ENCODE data around the gene HECTD1. TPM values are rescaled to one million over a fixed set of nuclear protein-coding genes. Genes with fewer than 3 reads are reported as not detected.

Gene HECTD1
- total and polyA plus RNA-seq, 9 of the 15 experiments (the other 6 are each of a cell fraction or from before 2014, with no cell fraction given): 27.9 to 111 (median 78.1) TPM

- TF ChIP-seq SNAPC5 (CRISPR knock-in tag; IDR thresholded peaks at IDR 0.05): no peak
- TF ChIP-seq ZNF436 (CRISPR knock-in tag; IDR thresholded peaks at IDR 0.05): no peak
- TF ChIP-seq ZHX1 (conservative IDR thresholded peaks at IDR 0.05; ENCODE audit: low read length): no peak
- TF ChIP-seq RBBP5 (IDR thresholded peaks at IDR 0.05; ENCODE audit: borderline replicate concordance, insufficient read depth, low read length, poor library complexity, severe bottlenecking): peak; percentile 82
- TF ChIP-seq MYNN (IDR thresholded peaks at IDR 0.05): no peak
- TF ChIP-seq MYNN (CRISPR knock-in tag; IDR thresholded peaks at IDR 0.05): peak; percentile 47; the same call in 1 of the 2 replicates
- TF ChIP-seq KAT2B (IDR thresholded peaks at IDR 0.05; ENCODE audit: low read depth, low read length): no peak
- TF ChIP-seq ZNF668 (CRISPR knock-in tag; IDR thresholded peaks at IDR 0.05): no peak
- TF ChIP-seq NFRKB (IDR thresholded peaks at IDR 0.05; ENCODE audit: low read depth): peak; percentile 15; the same call in 1 of the 2 replicates
- no peak for TF ChIP-seq POU5F1 (IDR thresholded peaks at IDR 0.05; ENCODE audit: borderline replicate concordance, low read depth, low read length, partially characterized antibody)
- TF ChIP-seq HNRNPUL1 (IDR thresholded peaks at IDR 0.05; ENCODE audit: low read length): no peak
- TF ChIP-seq GATA2 (CRISPR knock-in tag; IDR thresholded peaks at IDR 0.05): no peak
- TF ChIP-seq PHF8 (IDR thresholded peaks at IDR 0.05; ENCODE audit: borderline replicate concordance, low read length): peak; percentile 65
- no peak for TF ChIP-seq ZNF75A (CRISPR knock-in tag; IDR thresholded peaks at IDR 0.05)
- TF ChIP-seq, protein P1, sequence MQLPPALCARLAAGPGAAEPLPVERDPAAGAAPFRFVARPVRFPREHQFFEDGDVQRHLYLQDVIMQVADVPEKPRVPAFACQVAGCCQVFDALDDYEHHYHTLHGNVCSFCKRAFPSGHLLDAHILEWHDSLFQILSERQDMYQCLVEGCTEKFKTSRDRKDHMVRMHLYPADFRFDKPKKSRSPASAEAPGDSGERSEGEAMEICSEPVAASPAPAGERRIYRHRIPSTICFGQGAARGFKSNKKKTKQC (CRISPR knock-in tag; IDR thresholded peaks at IDR 0.05): peak; percentile 31; the same call in 1 of the 2 replicates
- TF ChIP-seq DMBX1 (CRISPR knock-in tag; IDR thresholded peaks at IDR 0.05; ENCODE audit: borderline replicate concordance): no peak
- no peak for TF ChIP-seq NR2C1 (IDR thresholded peaks at IDR 0.05)
- TF ChIP-seq NR2C1 (tag; IDR thresholded peaks at IDR 0.05): no peak
- no peak for TF ChIP-seq XRCC3 (IDR thresholded peaks at IDR 0.05)
- TF ChIP-seq ZNF282 (CRISPR knock-in tag; IDR thresholded peaks at IDR 0.05): peak; percentile 49; the same call in 1 of the 2 replicates
- TF ChIP-seq DACH1 (IDR thresholded peaks at IDR 0.05; ENCODE audit: partially characterized antibody): no peak
- no peak for TF ChIP-seq POLR2AphosphoS5 (IDR thresholded peaks at IDR 0.05; ENCODE audit: control insufficient read depth, insufficient read depth, low read depth, low read length)
- no peak for TF ChIP-seq ZNF217 (CRISPR knock-in tag; IDR thresholded peaks at IDR 0.05)
- no peak for TF ChIP-seq TSC22D4 (tag; IDR thresholded peaks at IDR 0.05)
- no peak for TF ChIP-seq KAT7 (CRISPR knock-in tag; IDR thresholded peaks at IDR 0.05; ENCODE audit: borderline replicate concordance)
- TF ChIP-seq, protein P2, sequence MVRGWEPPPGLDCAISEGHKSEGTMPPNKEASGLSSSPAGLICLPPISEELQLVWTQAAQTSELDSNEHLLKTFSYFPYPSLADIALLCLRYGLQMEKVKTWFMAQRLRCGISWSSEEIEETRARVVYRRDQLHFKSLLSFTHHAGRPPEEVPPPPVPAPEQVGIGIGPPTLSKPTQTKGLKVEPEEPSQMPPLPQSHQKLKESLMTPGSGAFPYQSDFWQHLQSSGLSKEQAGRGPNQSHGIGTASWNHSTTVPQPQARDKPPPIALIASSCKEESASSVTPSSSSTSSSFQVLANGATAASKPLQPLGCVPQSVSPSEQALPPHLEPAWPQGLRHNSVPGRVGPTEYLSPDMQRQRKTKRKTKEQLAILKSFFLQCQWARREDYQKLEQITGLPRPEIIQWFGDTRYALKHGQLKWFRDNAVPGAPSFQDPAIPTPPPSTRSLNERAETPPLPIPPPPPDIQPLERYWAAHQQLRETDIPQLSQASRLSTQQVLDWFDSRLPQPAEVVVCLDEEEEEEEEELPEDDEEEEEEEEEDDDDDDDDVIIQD (CRISPR knock-in tag; IDR thresholded peaks at IDR 0.05): no peak
- TF ChIP-seq MCM3 (IDR thresholded peaks at IDR 0.05): no peak
- no peak for TF ChIP-seq CBFB (CRISPR knock-in tag; IDR thresholded peaks at IDR 0.05)
Measured at GRCh38 chr14:31207287-31207754, 272 bp downstream of the HECTD1 start (continued).

Measured in K562 (cell line).